Sigmoid colon (tissue), 7 donors: ENCODE data around the gene CLOCK. TPM values are rescaled to one million over a fixed set of nuclear protein-coding genes. Genes with fewer than 3 reads are reported as not detected.

Source experiments
- DNase-seq: peaks from one replicate; pipeline ENCODE4 v3.0.0-alpha.2; 2019
- H3K27ac ChIP-seq, 4 donors: fragments of 200-600 bp; sonication (generic); one replicate each; pipeline ENCODE4 v1.5.1; 2016 to 2019; ENCODE audit warnings: mild to moderate bottlenecking in 1 of 4
- H3K27me3 ChIP-seq, 3 donors: fragments of 200-600 bp; sonication (generic); one replicate each; pipeline ENCODE4 v1.5.1; 2019; ENCODE audit warnings: mild to moderate bottlenecking in 1 of 3
- H3K36me3 ChIP-seq, 4 donors: fragments of 200-600 bp; sonication (generic); one replicate each; pipeline ENCODE4 v1.5.1; 2016 to 2019
- H3K4me1 ChIP-seq, 4 donors: fragments of 200-600 bp; sonication (generic); one replicate each; pipeline ENCODE4 v1.5.1; 2017 to 2019
- H3K4me3 ChIP-seq, 4 donors: fragments of 200-600 bp; sonication (generic); one replicate each; pipeline ENCODE4 v1.5.1; 2017 to 2019; ENCODE audit warnings: mild to moderate bottlenecking in 2 of 4, moderate library complexity in 1 of 4
- H3K9me3 ChIP-seq, 4 donors: fragments of 200-600 bp in 3 of 4; sonication (generic) in 3 of 4; one replicate each; pipeline versions ENCODE4 v1.5.1 to v1.6.1; 2013 to 2019
- CTCF ChIP-seq, 4 experiments: fragments of 450-650 bp in 3 of 4; fragments of 200-600 bp in 1 of 4; IDR thresholded peaks; one replicate each; pipeline ENCODE4 v1.5.1; 2016 to 2019; ENCODE audit warnings: antibody characterized with exemption in 4 of 4, mild to moderate bottlenecking in 3 of 4, moderate library complexity in 2 of 4
- EP300 ChIP-seq, 4 donors: sonication (generic); formaldehyde crosslinking; IDR thresholded peaks; one replicate each; pipeline ENCODE4 v1.6.1; 2017; ENCODE audit warnings: antibody characterized with exemption in 4 of 4
- POLR2A ChIP-seq, 2 donors: fragments of 450-650 bp; IDR thresholded peaks; one replicate each; pipeline ENCODE4 v1.6.1; 2016; ENCODE audit warnings: antibody characterized with exemption in 2 of 2, mild to moderate bottlenecking in 2 of 2, moderate library complexity in 2 of 2
- POLR2AphosphoS5 ChIP-seq, 4 donors: sonication (generic); formaldehyde crosslinking; IDR thresholded peaks; one replicate each; pipeline ENCODE4 v1.6.1; 2017; ENCODE audit warnings: antibody characterized with exemption in 4 of 4
- WGBS, 2 donors: extraction: QIAGEN DNeasy Blood & Tissue Kit; methylation state at CpG; one replicate each; pipeline ENCODE4 v1.1.7; 2013; 5-methylcytosine and 5-hydroxymethylcytosine counted together
- intact Hi-C: fragments of 100-400 bp; cut with DNase I; formaldehyde crosslinking; loops from one replicate; pipeline ENCODE4 v1.15.1; 2023
- polyA plus RNA-seq, 3 donors: library from polyadenylated mRNA; stranded (reverse); fragments of 200-250 nt; gene quantifications; one replicate each; pipeline ENCODE4 v1.2.3, GENCODE V29; 2013
- total RNA-seq, 4 donors: library from RNA; depleted of rRNA; stranded (reverse); fragments of >200 nt; gene quantifications; one replicate each; pipeline ENCODE4 v1.1.0, GENCODE V29; 2016
- donor health status: healthy with polysubstance abuse.
- donor health status: Bipolar disorder and iron deficiency.
- donor health status: healthy.

The CLOCK gene
- total and polyA plus RNA-seq, 7 donors: 2.4 to 27.5 (median 22.5) TPM

- Histone ChIP-seq H3K4me1 (peaks cover 3 to 24% (median 10%) of the 10 kb centered on the region in 4 donors), H3K4me3 (peak overlapping the region; percentile 61 to 98 (median 86)), H3K27ac (peak overlapping the region; percentile 91 to 99 (median 98)), H3K9me3 (no peaks in the 10 kb centered on the region), H3K36me3 (no peaks in the 10 kb centered on the region), H3K27me3 (no peaks in the 10 kb centered on the region)
- WGBS, 2 donors: 0 to 1% methylated on average over 16 of the region's 16 CpGs
- intact Hi-C loops: loop anchor here (1.0 to 5.0 kb wide), 4 partner anchors 150 to 401 kb away; partner anchors contain the start of genes CEP135, EXOC1 and SRD5A3
- peak; percentile 92 for DNase-seq
- TF ChIP-seq CTCF (IDR thresholded peaks at IDR 0.05): no peak
- TF ChIP-seq POLR2A (IDR thresholded peaks at IDR 0.05): no peak
- TF ChIP-seq EP300 (IDR thresholded peaks at IDR 0.05): no peak
- TF ChIP-seq POLR2AphosphoS5 (IDR thresholded peaks at IDR 0.05): no peak
Measured at GRCh38 chr4:55546506-55546755, 278 bp downstream of the CLOCK start.

GRCh38 chr4:55545641-55546505 lies 836 bp downstream of the CLOCK start:
- peak; percentile 89 for DNase-seq
- H3K4me3 ChIP-seq: peak overlapping the region; percentile 61 to 98 (median 86)
- H3K27ac ChIP-seq: peak overlapping the region; percentile 91 to 99 (median 98)
- H3K4me1 ChIP-seq: peaks cover 3 to 24% (median 10%) of the 10 kb centered on the region in 4 donors
- TF ChIP-seq CTCF (IDR thresholded peaks at IDR 0.05) (no peak), POLR2AphosphoS5 (IDR thresholded peaks at IDR 0.05) (peak in 3 of 4 donors; percentile 8 to 59 (median 42))
- no peaks in the 10 kb centered on the region for H3K27me3 ChIP-seq
- intact Hi-C loops: loop anchor here (1.0 to 5.0 kb wide), 4 partner anchors 150 to 401 kb away; partner anchors contain the start of genes CEP135, EXOC1 and SRD5A3
- WGBS, 2 donors: 1% methylated on average over 87 of the region's 87 CpGs
- H3K36me3 ChIP-seq: no peaks in the 10 kb centered on the region
- H3K9me3 ChIP-seq: no peaks in the 10 kb centered on the region

GRCh38 chr4:55545151-55545550 lies 1.6 kb downstream of the CLOCK start:
- intact Hi-C loops: loop anchor here (5.0 kb wide), 2 partner anchors 307 to 402 kb away; partner anchors contain the start of genes CEP135 and EXOC1
- Histone ChIP-seq H3K27ac (peak overlapping the region; percentile 91 to 99 (median 98)), H3K4me1 (peaks cover 3 to 24% (median 10%) of the 10 kb centered on the region in 4 donors), H3K27me3 (no peaks in the 10 kb centered on the region), H3K9me3 (no peaks in the 10 kb centered on the region), H3K4me3 (peak overlapping the region; percentile 61 to 98 (median 86)), H3K36me3 (no peaks in the 10 kb centered on the region)
- TF ChIP-seq EP300 (IDR thresholded peaks at IDR 0.05): no peak
- no peak for TF ChIP-seq POLR2AphosphoS5 (IDR thresholded peaks at IDR 0.05)
- no peak for TF ChIP-seq CTCF (IDR thresholded peaks at IDR 0.05)
- no peak for TF ChIP-seq POLR2A (IDR thresholded peaks at IDR 0.05)
- DNase-seq: no peak
- WGBS, 2 donors: 3% methylated on average over 6 of the region's 6 CpGs

GRCh38 chr4:55543858-55544257 lies 2.9 kb downstream of the CLOCK start:
- Histone ChIP-seq H3K4me3 (no peak overlapping the region), H3K27ac (no peak overlapping the region), H3K36me3 (no peaks in the 10 kb centered on the region), H3K9me3 (no peaks in the 10 kb centered on the region), H3K27me3 (no peaks in the 10 kb centered on the region), H3K4me1 (peaks cover 3 to 24% (median 10%) of the 10 kb centered on the region in 4 donors)
- TF ChIP-seq EP300 (IDR thresholded peaks at IDR 0.05) (no peak), POLR2AphosphoS5 (IDR thresholded peaks at IDR 0.05) (no peak), CTCF (IDR thresholded peaks at IDR 0.05) (no peak), POLR2A (IDR thresholded peaks at IDR 0.05) (no peak)
- no peak for DNase-seq
- intact Hi-C loops: no loop called here
